Stimulated activated CD4-positive, alpha-beta T cell treated with anti-CD3 and anti-CD28 coated beads, TNF-alpha, amount 100 ng/mL, for 24 hours (primary cell): ENCODE data around the gene SEMA6B.
"Not testable (repeated sequence)": the region's sequence is repeated elsewhere in the genome, so short reads cannot be mapped to it uniquely, and the experiment has no call there.

Experiments
- DNase-seq, 3 experiments: peaks; one replicate each; pipeline ENCODE4 v3.0.0-alpha.2; 2020; ENCODE audit warnings: low read depth in 3 of 3

Gene SEMA6B

GRCh38 chr19:4550018-4550417 lies 9.5 kb downstream of the SEMA6B start:
- DNase-seq: no peak

- no peak for DNase-seq
These were observed 11.3 kb downstream of the SEMA6B start for GRCh38 chr19:4548238-4548584.

GRCh38 chr19:4547303-4548237 lies 11.9 kb downstream of the SEMA6B start:
- DNase-seq: peak in 1 of 3 experiments; percentile 21

- no peak for DNase-seq
These were observed 15.4 kb downstream of the SEMA6B start for GRCh38 chr19:4543842-4544647.

GRCh38 chr19:4542896-4543841 lies 16.3 kb downstream of the SEMA6B start:
- DNase-seq: no peak

GRCh38 chr19:4541806-4542145 lies 17.7 kb downstream of the SEMA6B start:
- not testable (repeated sequence) for DNase-seq

- DNase-seq: no peak
These were observed 18.2 kb downstream of the SEMA6B start for GRCh38 chr19:4541114-4541805.

GRCh38 chr19:4539693-4540581 lies 19.5 kb downstream of the SEMA6B start, which contains the start of gene LRG1:
LRG1 (minus strand) TSS chr19:4540036; CDS start chr19:4540013, 23 bp downstream.
- DNase-seq: no peak

GRCh38 chr19:4539169-4539692 lies 20.3 kb downstream of the SEMA6B start:
- DNase-seq: no peak

GRCh38 chr19:4538601-4538954 lies 20.9 kb downstream of the SEMA6B start:
- no peak for DNase-seq

- DNase-seq: no peak
These were observed 21.4 kb downstream of the SEMA6B start for GRCh38 chr19:4537953-4538600.

GRCh38 chr19:4536798-4537197 lies 22.7 kb downstream of the SEMA6B start:
- no peak for DNase-seq

- DNase-seq: peak in 2 of 3 experiments; percentile 5 to 48
These were observed 24.4 kb downstream of the SEMA6B start, which contains the start of gene PLIN5 for GRCh38 chr19:4534836-4535658. PLIN5 (minus strand) TSS chr19:4535224; CDS start chr19:4534074, 1,150 bp downstream.

- DNase-seq: no peak
These were observed 25.6 kb downstream of the SEMA6B start for GRCh38 chr19:4533835-4534424.

- DNase-seq: no peak
These were observed 26.1 kb downstream of the SEMA6B start for GRCh38 chr19:4533334-4533733.

- DNase-seq: no peak
These were observed 27.8 kb downstream of the SEMA6B start for GRCh38 chr19:4531562-4532165.

- no peak for DNase-seq
These were observed 29.5 kb downstream of the SEMA6B start for GRCh38 chr19:4529924-4530522.
